ENCODE data around the gene HPS3.
"Not testable (repeated sequence)": the region's sequence is repeated elsewhere in the genome, so short reads cannot be mapped to it uniquely, and the experiment has no call there.

HPS3 gene

GRCh38 chr3:149129326-149130205 is at the start of gene HPS3:
TSS of gene HPS3 (plus strand) at chr3:149129638. CDS start at chr3:149129724, 86 bp downstream.
- peak; percentile 83 for DNase-seq

GRCh38 chr3:149080011-149080698 is 49.3 kb upstream of the HPS3 start:
- DNase-seq: no peak

GRCh38 chr3:149080699-149081091 is 48.7 kb upstream of the HPS3 start:
- DNase-seq: no peak

GRCh38 chr3:149081772-149082171 is 47.7 kb upstream of the HPS3 start:
- no peak for DNase-seq

GRCh38 chr3:149085828-149086231 is 43.6 kb upstream of the HPS3 start:
- no peak for DNase-seq

GRCh38 chr3:149086232-149086988 is 43.0 kb upstream of the HPS3 start, which contains the start of gene HLTF:
TSS of gene HLTF (minus strand) at chr3:149086533. CDS start at chr3:149086336, 197 bp downstream.
- peak; percentile 84 for DNase-seq

- DNase-seq: no peak
These were observed 42.2 kb upstream of the HPS3 start for GRCh38 chr3:149087208-149087607.

- no peak for DNase-seq
These were observed 40.0 kb upstream of the HPS3 start for GRCh38 chr3:149089395-149089794.

- DNase-seq: no peak
These were observed 39.0 kb upstream of the HPS3 start for GRCh38 chr3:149090461-149090860.

- DNase-seq: no peak
These were observed 38.5 kb upstream of the HPS3 start for GRCh38 chr3:149090907-149091306.

- DNase-seq: no peak
These were observed 37.5 kb upstream of the HPS3 start for GRCh38 chr3:149091983-149092382.

- no peak for DNase-seq
These were observed 34.0 kb upstream of the HPS3 start for GRCh38 chr3:149095487-149095886.

- not testable (repeated sequence) for DNase-seq
These were observed 31.5 kb upstream of the HPS3 start for GRCh38 chr3:149097987-149098386.

GRCh38 chr3:149101154-149101553 is 28.3 kb upstream of the HPS3 start:
- DNase-seq: no peak

- no peak for DNase-seq
These were observed 27.8 kb upstream of the HPS3 start for GRCh38 chr3:149101641-149102040.

GRCh38 chr3:149104484-149104883 is 25.0 kb upstream of the HPS3 start:
- no peak for DNase-seq

GRCh38 chr3:149114458-149114857 is 15.0 kb upstream of the HPS3 start:
- DNase-seq: no peak

- no peak for DNase-seq
These were observed 14.3 kb upstream of the HPS3 start for GRCh38 chr3:149115114-149115513.

- DNase-seq: no peak
These were observed 10.7 kb upstream of the HPS3 start for GRCh38 chr3:149118724-149119123.

- DNase-seq: no peak
These were observed 10.0 kb upstream of the HPS3 start for GRCh38 chr3:149119466-149119865.

- DNase-seq: peak; percentile 37
These were observed 9.1 kb upstream of the HPS3 start for GRCh38 chr3:149120051-149120972.

Measured in amniotic stem cell (primary cell).